Measurements from ENCODE around the gene ATP23.

GRCh38 chr12:57989838-57990237 lies 48.5 kb downstream of the ATP23 start:
- TF ChIP-seq CTCF (conservative IDR thresholded peaks at IDR 0.05; ENCODE audit: low read length) = no peak
- TF ChIP-seq EZH2phosphoT487 (IDR thresholded peaks at IDR 0.05; ENCODE audit: borderline replicate concordance) = no peak
